Large intestine (tissue), 3 donors: ENCODE results near the gene BCL2L14. TPM values are rescaled to one million over a fixed set of nuclear protein-coding genes. Genes with fewer than 3 reads are reported as not detected.

Source experiments
- DNase-seq, 2 donors: peaks; one replicate each; pipeline versions ENCODE4 v3.0.0 to v3.0.0-alpha.2; 2013
- H3K27ac ChIP-seq: one replicate; pipeline ENCODE4 v1.5.1; 2013; ENCODE audit warnings: low read length
- H3K27me3 ChIP-seq: 2 replicates; pipeline ENCODE4 v1.6.1; 2013; ENCODE audit warnings: low read length; ENCODE audit not compliant: control insufficient read depth, insufficient read depth
- H3K36me3 ChIP-seq: 2 replicates; pipeline ENCODE4 v1.6.1; 2013; ENCODE audit warnings: low read length; ENCODE audit not compliant: control insufficient read depth, insufficient read depth
- H3K4me1 ChIP-seq: one replicate; pipeline ENCODE4 v1.6.1; 2013; ENCODE audit warnings: low read length; ENCODE audit not compliant: control insufficient read depth, insufficient read depth
- H3K4me3 ChIP-seq: one replicate; pipeline ENCODE4 v1.5.1; 2013; ENCODE audit warnings: low read length
- H3K9me3 ChIP-seq: one replicate; pipeline ENCODE4 v1.6.1; 2013; ENCODE audit warnings: mild to moderate bottlenecking, low read depth, low read length, moderate library complexity; ENCODE audit not compliant: control insufficient read depth
- WGBS: methylation state at CpG from one replicate; pipeline ENCODE4 v1.1.5; 2013; ENCODE audit warnings: low lambda C conversion rate; ENCODE audit not compliant: insufficient coverage; 5-methylcytosine and 5-hydroxymethylcytosine counted together
- polyA plus RNA-seq: library from polyadenylated mRNA; unstranded; fragments of 120-200 nt; gene quantifications from one replicate; pipeline ENCODE4 v1.2.1, GENCODE V29; 2013

Gene BCL2L14
- polyA plus RNA-seq, 1 donor, result 40.4 TPM

GRCh38 chr12:12032851-12033797, 37.6 kb upstream of the BCL2L14 start:
- peak; percentile 84 to 86 for DNase-seq
- H3K27me3 ChIP-seq, result no peaks in the 10 kb centered on the region
- no CpG with 5 or more reads among the region's 27 CpGs for WGBS
- peak overlapping the region; percentile 40 for H3K4me3 ChIP-seq
- H3K4me1 ChIP-seq, result peaks cover 8% of the 10 kb centered on the region
- H3K27ac ChIP-seq, result peak overlapping the region; percentile 69
- H3K36me3 ChIP-seq, result no peaks in the 10 kb centered on the region
- no peaks in the 10 kb centered on the region for H3K9me3 ChIP-seq

GRCh38 chr12:12033824-12034223, 36.9 kb upstream of the BCL2L14 start:
- peaks cover 8% of the 10 kb centered on the region for H3K4me1 ChIP-seq
- DNase-seq, result no peak
- no peaks in the 10 kb centered on the region for H3K36me3 ChIP-seq
- H3K4me3 ChIP-seq, result no peak overlapping the region
- WGBS, result 68% methylated on average over 3 of the region's 5 CpGs
- H3K27me3 ChIP-seq, result no peaks in the 10 kb centered on the region
- no peak overlapping the region for H3K27ac ChIP-seq
- no peaks in the 10 kb centered on the region for H3K9me3 ChIP-seq

DNA sequence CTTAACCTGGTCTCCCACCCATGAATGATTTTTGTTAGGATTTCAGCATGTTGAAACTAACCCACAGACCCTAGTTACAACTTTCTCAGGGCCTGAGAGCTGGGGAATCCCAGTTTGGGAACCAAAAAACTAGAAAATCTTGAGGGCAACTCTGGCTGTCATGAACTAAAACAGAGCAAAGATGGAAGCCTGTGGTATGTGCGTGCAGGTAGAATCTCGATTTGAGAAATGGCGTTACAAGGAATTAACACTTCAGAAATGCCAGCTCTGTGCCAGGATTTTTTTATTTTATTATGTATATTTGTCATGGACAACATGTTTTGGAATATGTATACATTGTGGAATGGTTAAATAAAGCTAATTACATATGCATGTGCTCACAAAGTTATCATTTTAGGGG, 36.4 kb upstream of the BCL2L14 start:
- H3K9me3 ChIP-seq, result no peaks in the 10 kb centered on the region
- H3K4me3 ChIP-seq, result no peak overlapping the region
- WGBS, result 95% methylated on average over 3 of the region's 3 CpGs
- no peaks in the 10 kb centered on the region for H3K36me3 ChIP-seq
- no peak for DNase-seq
- H3K4me1 ChIP-seq, result peaks cover 10% of the 10 kb centered on the region
- no peak overlapping the region for H3K27ac ChIP-seq
- H3K27me3 ChIP-seq, result no peaks in the 10 kb centered on the region

DNA sequence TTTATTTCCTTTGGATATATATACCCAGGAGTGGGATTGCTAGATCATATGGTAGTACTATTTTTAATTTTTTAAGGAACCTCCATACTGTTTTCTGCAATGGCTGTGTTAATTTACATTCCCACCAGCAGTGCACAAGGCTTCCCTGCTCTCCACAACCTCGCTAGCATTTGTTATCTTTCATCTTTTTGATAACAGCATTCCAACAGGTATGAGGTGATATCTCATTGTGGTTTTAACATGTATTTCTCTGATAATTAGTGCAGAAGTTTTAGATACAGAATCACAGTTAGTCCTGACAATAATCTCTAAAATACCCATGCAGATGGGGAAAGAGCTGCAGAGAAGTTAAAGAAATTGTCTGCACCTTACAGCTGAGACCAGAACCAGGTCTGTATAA, 35.5 kb upstream of the BCL2L14 start:
- no peak overlapping the region for H3K4me3 ChIP-seq
- no CpG with 5 or more reads among the region's 1 CpG for WGBS

DNA sequence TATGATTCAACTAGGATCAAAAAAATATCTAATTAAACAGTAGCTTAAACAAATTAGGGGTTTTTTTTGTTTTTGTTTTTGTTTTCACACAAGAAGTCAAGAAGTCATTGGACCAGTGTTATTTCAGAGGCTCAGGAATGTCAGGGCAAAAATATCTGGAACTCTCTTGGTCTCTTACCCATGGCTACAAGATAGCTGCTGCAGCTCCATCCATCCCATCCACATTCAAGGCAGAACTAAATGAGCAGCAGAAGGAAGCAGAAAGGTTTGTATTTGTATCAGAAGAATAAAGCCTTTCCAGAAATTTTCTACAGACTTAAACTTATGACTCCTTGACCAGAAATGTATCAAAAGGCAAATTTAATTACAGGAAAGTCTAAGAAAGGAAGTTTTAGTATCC, 33.8 kb upstream of the BCL2L14 start:
- Histone ChIP-seq H3K9me3 (no peaks in the 10 kb centered on the region), H3K27me3 (no peaks in the 10 kb centered on the region), H3K4me3 (no peak overlapping the region), H3K4me1 (peaks cover 19% of the 10 kb centered on the region), H3K36me3 (no peaks in the 10 kb centered on the region), H3K27ac (no peak overlapping the region)
- DNase-seq, result no peak

More for the DNA sequence above, 35.5 kb upstream of the BCL2L14 start:
- Histone ChIP-seq H3K36me3 (no peaks in the 10 kb centered on the region), H3K27ac (no peak overlapping the region), H3K27me3 (no peaks in the 10 kb centered on the region), H3K4me1 (peaks cover 15% of the 10 kb centered on the region), H3K9me3 (no peaks in the 10 kb centered on the region)
- no peak for DNase-seq

- H3K4me1 ChIP-seq, result peaks cover 10% of the 10 kb centered on the region
- no peaks in the 10 kb centered on the region for H3K9me3 ChIP-seq
- no CpG with 5 or more reads among the region's 7 CpGs for WGBS
- H3K4me3 ChIP-seq, result no peak overlapping the region
- H3K27ac ChIP-seq, result peak overlapping the region; percentile 72
- peak; percentile 87 to 94 for DNase-seq
- no peaks in the 10 kb centered on the region for H3K36me3 ChIP-seq
- no peaks in the 10 kb centered on the region for H3K27me3 ChIP-seq
Measured at GRCh38 chr12:12039897-12040296, 30.8 kb upstream of the BCL2L14 start.

DNA sequence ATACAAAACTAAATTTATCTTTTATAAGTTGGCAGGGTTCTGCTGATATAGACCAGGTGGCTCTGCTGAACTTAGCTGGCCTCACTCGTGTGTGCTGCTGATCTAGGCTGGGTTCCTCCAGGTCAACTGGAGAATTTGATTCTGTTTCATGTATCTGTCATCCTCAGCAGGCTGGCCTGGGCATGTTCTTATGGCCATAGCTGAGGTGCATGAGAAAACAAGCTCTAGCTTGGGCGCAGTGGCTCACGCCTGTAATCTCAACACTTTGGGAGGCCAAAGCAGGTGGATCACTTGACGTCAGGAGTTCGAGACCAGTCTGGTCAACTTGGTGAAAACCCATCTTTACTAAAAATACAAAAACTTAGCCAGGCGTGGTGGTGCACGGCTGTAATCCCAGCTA, 24.3 kb upstream of the BCL2L14 start:
- H3K4me1 ChIP-seq, result no peaks in the 10 kb centered on the region
- no peaks in the 10 kb centered on the region for H3K36me3 ChIP-seq
- no peaks in the 10 kb centered on the region for H3K27me3 ChIP-seq
- no peaks in the 10 kb centered on the region for H3K9me3 ChIP-seq
- DNase-seq, result no peak
- no peak overlapping the region for H3K4me3 ChIP-seq
- no CpG with 5 or more reads among the region's 7 CpGs for WGBS
- H3K27ac ChIP-seq, result no peak overlapping the region

DNA sequence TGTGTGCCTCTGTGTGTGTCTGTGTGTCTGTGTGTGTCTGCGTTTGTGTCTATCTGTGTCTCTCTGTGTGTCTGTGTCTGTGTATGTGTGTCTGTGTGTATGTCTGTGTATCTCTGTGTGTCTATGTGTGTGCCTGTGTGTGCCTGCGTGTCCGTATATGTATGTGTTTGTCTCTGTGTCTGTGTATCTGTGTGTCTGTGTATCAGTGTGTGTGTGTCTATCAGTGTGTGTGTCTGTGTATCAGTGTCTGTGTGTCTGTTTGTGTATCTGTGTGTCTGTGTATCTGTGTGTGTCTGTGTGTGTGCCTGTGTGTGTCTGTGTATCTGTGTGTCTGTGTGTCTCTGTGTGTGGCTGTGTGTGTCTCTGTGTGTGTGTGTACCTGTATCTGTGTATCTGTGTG, 23.1 kb upstream of the BCL2L14 start:
- Histone ChIP-seq H3K36me3 (no peaks in the 10 kb centered on the region), H3K27me3 (no peaks in the 10 kb centered on the region), H3K9me3 (no peaks in the 10 kb centered on the region), H3K4me1 (no peaks in the 10 kb centered on the region), H3K4me3 (no peak overlapping the region), H3K27ac (no peak overlapping the region)
- no CpG with 5 or more reads among the region's 3 CpGs for WGBS
- DNase-seq, result no peak

DNA sequence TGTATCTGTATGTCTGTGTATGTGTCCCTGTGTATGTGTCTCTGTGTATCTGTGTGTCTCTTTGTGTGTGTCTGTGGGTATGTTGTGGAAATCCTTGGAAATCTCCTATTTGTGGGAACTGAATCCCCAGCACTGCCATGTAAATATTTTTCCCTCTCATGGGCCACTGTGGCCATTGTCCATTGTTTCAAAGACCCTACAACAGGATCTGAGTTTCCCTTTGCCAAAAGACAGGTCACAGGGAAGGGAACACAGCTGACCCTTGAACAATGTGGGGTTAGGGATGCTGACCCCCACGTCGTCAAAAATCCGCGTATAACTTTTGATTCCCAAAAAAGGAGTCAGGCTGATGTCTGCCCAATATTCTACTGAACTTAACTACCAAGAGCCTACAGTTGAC, 22.5 kb upstream of the BCL2L14 start:
- Histone ChIP-seq H3K4me3 (no peak overlapping the region), H3K27me3 (no peaks in the 10 kb centered on the region), H3K4me1 (no peaks in the 10 kb centered on the region), H3K36me3 (no peaks in the 10 kb centered on the region), H3K27ac (no peak overlapping the region), H3K9me3 (no peaks in the 10 kb centered on the region)
- no CpG with 5 or more reads among the region's 4 CpGs for WGBS
- no peak for DNase-seq

GRCh38 chr12:12048714-12049113, 22.0 kb upstream of the BCL2L14 start:
- no peak for DNase-seq
- WGBS, result 83% methylated on average over 4 of the region's 7 CpGs
- no peaks in the 10 kb centered on the region for H3K9me3 ChIP-seq
- H3K36me3 ChIP-seq, result no peaks in the 10 kb centered on the region
- no peak overlapping the region for H3K27ac ChIP-seq
- H3K4me3 ChIP-seq, result no peak overlapping the region
- no peaks in the 10 kb centered on the region for H3K27me3 ChIP-seq
- no peaks in the 10 kb centered on the region for H3K4me1 ChIP-seq

DNA sequence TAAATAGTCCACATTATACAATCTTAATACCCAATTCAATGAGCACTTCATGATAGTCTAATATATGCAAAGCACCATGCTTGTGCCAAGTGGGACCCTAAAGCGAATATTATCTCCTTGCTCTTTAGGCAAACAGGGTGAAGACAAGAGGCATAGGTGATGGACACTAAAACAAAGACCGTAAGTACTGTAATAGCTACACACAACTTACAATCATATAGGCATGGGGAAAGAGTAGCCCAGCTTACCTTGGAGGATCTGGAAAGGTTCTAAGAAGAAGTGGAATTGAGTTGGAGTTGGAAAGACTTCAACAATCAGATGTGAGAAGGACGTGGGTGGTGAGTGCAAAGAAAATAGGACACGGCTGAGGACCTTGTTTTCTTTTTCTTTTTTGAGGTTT, 19.1 kb upstream of the BCL2L14 start:
- Histone ChIP-seq H3K36me3 (no peaks in the 10 kb centered on the region), H3K4me3 (no peak overlapping the region), H3K27me3 (no peaks in the 10 kb centered on the region), H3K27ac (no peak overlapping the region), H3K9me3 (no peaks in the 10 kb centered on the region), H3K4me1 (no peaks in the 10 kb centered on the region)
- 83% methylated on average over 1 of the region's 4 CpGs for WGBS
- DNase-seq, result no peak
